ENCODE data around the gene PMVK. TPM values are rescaled to one million over a fixed set of nuclear protein-coding genes. Genes with fewer than 3 reads are reported as not detected.
A peak's percentile ranks its signal among the peaks of the same experiment; 100 is the strongest.

Gene PMVK
- total RNA-seq (10 to 100 TPM; 18.4 to 48.8 TPM), polyA plus RNA-seq (10 to 100 TPM; 39.0 to 47.9 TPM)
- long read RNA-seq, donor 1, transcript PMVK-201 (5 exons, 1,280 nt), result major isoform, 32 of 64 reads
- long read RNA-seq, donor 1, partial matches to known transcripts, result 32 of 64 reads
- long read RNA-seq, donor 1, other reads (novel, unspliced or antisense), result 0 of 64 reads
- long read RNA-seq, donor 2, transcript PMVK-201 (5 exons, 1,280 nt), result major isoform, 16 of 45 reads
- long read RNA-seq, donor 2, partial matches to known transcripts, result 29 of 45 reads
- long read RNA-seq, donor 2, other reads (novel, unspliced or antisense), result 0 of 45 reads
- long read RNA-seq, donor 3, transcript PMVK-201 (5 exons, 1,280 nt), result major isoform, 16 of 16 reads
- long read RNA-seq, donor 3, partial matches to known transcripts, result 0 of 16 reads
- long read RNA-seq, donor 3, other reads (novel, unspliced or antisense), result 0 of 16 reads
- long read RNA-seq, donor 4, transcript PMVK-201 (5 exons, 1,280 nt), result major isoform, 12 of 32 reads
- long read RNA-seq, donor 4, partial matches to known transcripts, result 20 of 32 reads
- long read RNA-seq, donor 4, other reads (novel, unspliced or antisense), result 0 of 32 reads
- long read RNA-seq, donor 5, transcript PMVK-201 (5 exons, 1,280 nt), result major isoform, 29 of 34 reads
- long read RNA-seq, donor 5, partial matches to known transcripts, result 5 of 34 reads
- long read RNA-seq, donor 5, other reads (novel, unspliced or antisense), result 0 of 34 reads

GRCh38 chr1:154936555-154937084 is at the start of gene PMVK:
Gene PMVK (minus strand): TSS chr1:154936719. CDS start chr1:154936685, 34 bp downstream.
- DNase-seq, result peak; percentile 96 to 99 (median 98)
- peak; percentile 95 for ATAC-seq (ENCODE audit: insufficient read depth, low FRiP score)
- Histone ChIP-seq H3K36me3 (ENCODE audit: control insufficient read depth in 4 of 4, insufficient read depth in 4 of 4, low read length in 4 of 4) (peaks cover 0 to 3% (median 0%) of the 10 kb centered on the region in 4 donors), H3K9ac (ENCODE audit: insufficient read depth in 1 of 2, low read length in 2 of 2) (peak within 1 kb of the TSS; percentile 81 to 98), H3K4me3 (peak within 1 kb of the TSS; percentile 63), H3K27ac (ENCODE audit: low read depth in 1 of 2, low read length in 1 of 2) (peak within 1 kb of the TSS; percentile 86 to 99), H3K9me3 (ENCODE audit: control insufficient read depth in 4 of 4, insufficient read depth in 3 of 4, low read length in 3 of 4) (no peaks in the 10 kb centered on the region), H3K27me3 (ENCODE audit: control insufficient read depth in 3 of 3, insufficient read depth in 3 of 3, low read length in 2 of 3) (no peaks in the 10 kb centered on the region), H3K4me1 (ENCODE audit: control insufficient read depth in 5 of 5, insufficient read depth in 5 of 5, low read length in 5 of 5) (peaks cover 0 to 16% (median 10%) of the 10 kb centered on the region in 5 donors)
- WGBS, 2 donors, result 0% methylated on average over 45 of the region's 45 CpGs
- TF ChIP-seq, protein P1, sequence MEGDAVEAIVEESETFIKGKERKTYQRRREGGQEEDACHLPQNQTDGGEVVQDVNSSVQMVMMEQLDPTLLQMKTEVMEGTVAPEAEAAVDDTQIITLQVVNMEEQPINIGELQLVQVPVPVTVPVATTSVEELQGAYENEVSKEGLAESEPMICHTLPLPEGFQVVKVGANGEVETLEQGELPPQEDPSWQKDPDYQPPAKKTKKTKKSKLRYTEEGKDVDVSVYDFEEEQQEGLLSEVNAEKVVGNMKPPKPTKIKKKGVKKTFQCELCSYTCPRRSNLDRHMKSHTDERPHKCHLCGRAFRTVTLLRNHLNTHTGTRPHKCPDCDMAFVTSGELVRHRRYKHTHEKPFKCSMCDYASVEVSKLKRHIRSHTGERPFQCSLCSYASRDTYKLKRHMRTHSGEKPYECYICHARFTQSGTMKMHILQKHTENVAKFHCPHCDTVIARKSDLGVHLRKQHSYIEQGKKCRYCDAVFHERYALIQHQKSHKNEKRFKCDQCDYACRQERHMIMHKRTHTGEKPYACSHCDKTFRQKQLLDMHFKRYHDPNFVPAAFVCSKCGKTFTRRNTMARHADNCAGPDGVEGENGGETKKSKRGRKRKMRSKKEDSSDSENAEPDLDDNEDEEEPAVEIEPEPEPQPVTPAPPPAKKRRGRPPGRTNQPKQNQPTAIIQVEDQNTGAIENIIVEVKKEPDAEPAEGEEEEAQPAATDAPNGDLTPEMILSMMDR (IDR thresholded peaks at IDR 0.05; ENCODE audit: control extremely low read depth, extremely low read depth), result no peak

DNA sequence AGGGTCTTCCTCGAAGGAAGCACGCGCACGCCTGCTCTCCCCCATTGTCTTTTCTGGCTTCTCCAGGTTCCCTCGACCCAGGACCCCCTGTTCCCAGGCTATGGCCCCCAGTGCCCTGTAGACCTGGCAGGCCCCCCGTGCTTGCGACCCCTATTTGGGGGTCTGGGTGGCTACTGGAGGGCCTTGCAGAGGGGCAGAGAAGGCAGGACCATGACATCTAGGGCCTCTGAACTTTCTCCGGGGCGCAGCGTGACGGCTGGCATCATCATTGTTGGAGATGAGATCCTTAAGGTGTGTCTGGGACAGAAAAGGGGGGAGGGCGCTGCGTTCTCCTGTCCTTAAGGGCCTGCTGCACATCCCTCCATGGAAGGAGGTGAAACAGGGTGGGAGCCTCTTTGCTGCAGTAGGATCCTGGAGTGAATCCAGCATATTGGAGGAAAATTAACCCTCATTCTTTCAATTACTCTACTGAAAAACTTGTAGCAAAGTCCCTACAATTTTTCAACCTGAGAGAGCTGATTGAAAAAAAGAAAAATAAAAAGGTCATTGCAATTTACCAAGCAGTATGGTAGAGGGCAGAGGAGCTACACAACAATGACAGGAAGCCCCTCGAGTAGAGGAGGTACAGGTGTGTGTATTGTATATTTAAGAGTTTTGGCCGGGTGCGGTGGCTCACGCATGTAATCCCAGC is 47.4 kb upstream of the PMVK start:
- ATAC-seq (ENCODE audit: insufficient read depth, low FRiP score) (no peak), DNase-seq (no peak)
- no peaks in the 10 kb centered on the region for H3K9me3 ChIP-seq (ENCODE audit: control insufficient read depth in 4 of 4, insufficient read depth in 3 of 4, low read length in 3 of 4)
- TF ChIP-seq, protein P1 (IDR thresholded peaks at IDR 0.05; ENCODE audit: control extremely low read depth, extremely low read depth), result no peak
- peaks cover 0 to 14% (median 6%) of the 10 kb centered on the region in 5 donors for H3K4me1 ChIP-seq (ENCODE audit: control insufficient read depth in 5 of 5, insufficient read depth in 5 of 5, low read length in 5 of 5)
- H3K27ac ChIP-seq (ENCODE audit: low read depth in 1 of 2, low read length in 1 of 2), result peak overlapping the region; percentile 62 to 76
- WGBS, 2 donors, result 17 to 20% methylated on average over 17 of the region's 17 CpGs
- H3K36me3 ChIP-seq (ENCODE audit: control insufficient read depth in 4 of 4, insufficient read depth in 4 of 4, low read length in 4 of 4), result peaks cover 0 to 19% (median 9%) of the 10 kb centered on the region in 4 donors
- peak overlapping the region; percentile 82 for H3K4me3 ChIP-seq
- H3K9ac ChIP-seq (ENCODE audit: insufficient read depth in 1 of 2, low read length in 2 of 2), result peak overlapping the region; percentile 69 to 88
- H3K27me3 ChIP-seq (ENCODE audit: control insufficient read depth in 3 of 3, insufficient read depth in 3 of 3, low read length in 2 of 3), result no peaks in the 10 kb centered on the region

- no peaks in the 10 kb centered on the region for H3K27me3 ChIP-seq (ENCODE audit: control insufficient read depth in 3 of 3, insufficient read depth in 3 of 3, low read length in 2 of 3)
- peaks cover 0 to 14% (median 6%) of the 10 kb centered on the region in 5 donors for H3K4me1 ChIP-seq (ENCODE audit: control insufficient read depth in 5 of 5, insufficient read depth in 5 of 5, low read length in 5 of 5)
- peak; percentile 99 for ATAC-seq (ENCODE audit: insufficient read depth, low FRiP score)
- H3K36me3 ChIP-seq (ENCODE audit: control insufficient read depth in 4 of 4, insufficient read depth in 4 of 4, low read length in 4 of 4), result peaks cover 0 to 12% (median 6%) of the 10 kb centered on the region in 4 donors
- DNase-seq, result peak; percentile 98 to 100 (median 99)
- WGBS, 2 donors, result 0 to 1% methylated on average over 26 of the region's 26 CpGs
- no peaks in the 10 kb centered on the region for H3K9me3 ChIP-seq (ENCODE audit: control insufficient read depth in 4 of 4, insufficient read depth in 3 of 4, low read length in 3 of 4)
- H3K27ac ChIP-seq (ENCODE audit: low read depth in 1 of 2, low read length in 1 of 2), result peak within 1 kb of the TSS; percentile 62 to 76
- peak within 1 kb of the TSS; percentile 82 for H3K4me3 ChIP-seq
- H3K9ac ChIP-seq (ENCODE audit: insufficient read depth in 1 of 2, low read length in 2 of 2), result peak within 1 kb of the TSS; percentile 69 to 88
- TF ChIP-seq, protein P1 (IDR thresholded peaks at IDR 0.05; ENCODE audit: control extremely low read depth, extremely low read depth), result no peak
Measured at GRCh38 chr1:154982897-154983648, 46.6 kb upstream of the PMVK start, which contains the start of gene FLAD1. Gene FLAD1 (plus strand): TSS chr1:154983344. CDS start chr1:154983695, 351 bp downstream.

All from lung (tissue), 16 donors.